Esophagus (tissue), 2 donors: ENCODE results near the gene UAP1L1. TPM values are rescaled to one million over a fixed set of nuclear protein-coding genes. Genes with fewer than 3 reads are reported as not detected.

Experiments
- H3K27ac ChIP-seq, 2 donors: one replicate each; pipeline ENCODE4 v1.5.1; 2013; ENCODE audit warnings: low read depth in 2 of 2, mild to moderate bottlenecking in 2 of 2, inconsistent platforms in 1 of 2, low read length in 1 of 2, moderate library complexity in 1 of 2
- H3K27me3 ChIP-seq, 2 donors: one replicate each; pipeline ENCODE4 v1.6.1; 2013; ENCODE audit warnings: low read length in 2 of 2, control low read depth in 1 of 2, mild to moderate bottlenecking in 1 of 2; ENCODE audit not compliant: insufficient read depth in 2 of 2, control insufficient read depth in 1 of 2
- H3K36me3 ChIP-seq, 2 donors: one replicate each; pipeline ENCODE4 v1.6.1; 2013; ENCODE audit warnings: low read length in 1 of 2; ENCODE audit not compliant: control insufficient read depth in 2 of 2, insufficient read depth in 2 of 2
- H3K4me1 ChIP-seq, 2 donors: one replicate each; pipeline ENCODE4 v1.6.1; 2013; ENCODE audit warnings: low read length in 1 of 2; ENCODE audit not compliant: control insufficient read depth in 2 of 2, insufficient read depth in 2 of 2
- H3K4me3 ChIP-seq, 2 donors: one replicate each; pipeline ENCODE4 v1.5.1; 2013; ENCODE audit warnings: low read length in 2 of 2, mild to moderate bottlenecking in 2 of 2, low read depth in 1 of 2, moderate library complexity in 1 of 2
- H3K9me3 ChIP-seq, 2 donors: one replicate each; pipeline ENCODE4 v1.6.1; 2013; ENCODE audit warnings: mild to moderate bottlenecking in 2 of 2, low read depth in 1 of 2, low read length in 1 of 2, moderate library complexity in 1 of 2; ENCODE audit not compliant: control insufficient read depth in 2 of 2, insufficient read depth in 1 of 2
- WGBS, 2 donors: extraction: QIAGEN DNeasy Blood & Tissue Kit; methylation state at CpG; one replicate each; pipeline ENCODE4 v1.1.7; 2013; 5-methylcytosine and 5-hydroxymethylcytosine counted together
- polyA plus RNA-seq, 2 donors: library from polyadenylated mRNA; stranded (reverse); fragments of 200-250 nt; gene quantifications; one replicate each; pipeline ENCODE4 v1.2.3, GENCODE V29; 2013
- donor health status: healthy with polysubstance abuse.
- donor health status: Bipolar disorder and iron deficiency.

UAP1L1 gene
- polyA plus RNA-seq, 2 donors: 2.9 to 3.8 TPM

DNA sequence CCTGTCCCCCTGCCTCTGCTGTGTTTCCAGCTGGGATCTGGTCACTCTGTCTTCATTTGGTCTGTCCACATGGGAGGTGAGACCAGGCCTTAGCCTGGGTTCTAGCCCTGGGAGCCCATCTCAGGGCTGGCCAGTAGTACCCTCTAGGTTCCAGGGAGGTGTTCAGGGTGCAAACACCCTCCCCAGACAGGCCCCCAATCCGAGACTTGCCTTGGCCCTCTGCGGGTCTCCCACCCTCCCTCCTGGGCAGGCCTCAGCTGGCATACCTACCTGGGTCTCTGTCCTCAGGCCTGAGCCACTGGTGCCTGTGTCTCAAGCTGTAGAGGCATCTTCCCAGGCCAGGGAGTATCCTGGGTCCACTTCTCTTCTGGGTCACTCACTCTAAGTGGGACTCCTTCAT is 6.0 kb upstream of the UAP1L1 start:
- no peak overlapping the region for H3K4me3 ChIP-seq
- no peaks in the 10 kb centered on the region for H3K27me3 ChIP-seq
- H3K4me1 ChIP-seq: peaks cover 3 to 21% of the 10 kb centered on the region in 2 donors
- 83 to 84% methylated on average over 2 of the region's 2 CpGs for WGBS, 2 donors
- no peaks in the 10 kb centered on the region for H3K36me3 ChIP-seq
- H3K9me3 ChIP-seq: no peaks in the 10 kb centered on the region
- H3K27ac ChIP-seq: peak overlapping the region; percentile 47 to 74

DNA sequence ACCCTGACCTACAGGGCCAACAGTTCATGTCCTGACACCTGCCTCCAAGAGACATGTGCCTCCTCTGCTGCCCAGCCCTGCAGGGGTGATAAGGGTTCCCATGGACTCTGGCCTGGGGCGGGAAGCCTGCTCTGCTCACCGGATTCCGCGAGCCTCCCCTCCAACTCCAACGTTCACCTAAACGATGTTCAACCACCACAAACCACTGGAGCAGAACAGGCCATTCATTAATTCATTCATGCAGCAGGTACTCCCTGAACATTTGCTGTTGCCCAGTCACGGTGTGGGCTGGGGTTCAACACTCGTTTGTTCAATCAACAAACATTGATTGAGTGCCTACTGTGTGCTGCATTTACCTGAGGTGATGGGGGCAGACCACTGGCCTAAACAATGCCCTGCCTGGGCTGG is 3.3 kb upstream of the UAP1L1 start:
- no peaks in the 10 kb centered on the region for H3K36me3 ChIP-seq
- no peaks in the 10 kb centered on the region for H3K9me3 ChIP-seq
- 77 to 84% methylated on average over 8 of the region's 8 CpGs for WGBS, 2 donors
- H3K27ac ChIP-seq: no peak overlapping the region
- peaks cover 10 to 22% of the 10 kb centered on the region in 2 donors for H3K4me1 ChIP-seq
- H3K27me3 ChIP-seq: no peaks in the 10 kb centered on the region
- no peak overlapping the region for H3K4me3 ChIP-seq

DNA sequence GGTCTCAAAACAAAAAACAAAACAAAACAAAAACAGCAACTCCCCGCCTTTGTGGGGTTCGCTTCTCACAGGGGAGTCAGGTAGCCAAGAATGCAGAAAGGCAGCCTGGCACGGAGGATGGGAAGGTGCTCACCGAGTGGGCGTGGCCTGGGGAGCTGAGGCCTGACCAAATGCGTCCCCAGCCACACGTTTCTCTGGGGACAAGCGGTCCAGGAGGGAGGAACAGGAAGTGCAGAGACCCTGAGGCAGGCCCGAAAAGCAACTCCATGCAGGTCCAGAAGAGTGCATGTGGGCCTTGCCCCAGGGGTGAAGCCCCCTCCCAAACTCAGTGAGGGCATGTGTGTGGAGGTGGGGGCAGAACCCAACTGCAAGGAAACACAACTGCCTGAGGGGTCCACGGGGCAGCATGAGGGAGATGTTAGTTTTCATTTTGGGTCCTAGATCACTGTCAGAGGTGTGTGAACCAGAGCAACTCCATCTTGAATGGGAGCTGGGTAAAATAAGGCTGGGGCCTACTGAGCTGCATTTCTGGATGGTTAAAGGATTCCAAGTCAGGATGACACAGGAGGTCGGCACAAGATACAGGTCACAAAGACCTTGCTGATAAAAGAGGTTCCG is 2.6 kb upstream of the UAP1L1 start:
- Histone ChIP-seq H3K36me3 (peaks cover 0 to 6% of the 10 kb centered on the region in 2 donors), H3K4me1 (peaks cover 10 to 15% of the 10 kb centered on the region in 2 donors), H3K9me3 (no peaks in the 10 kb centered on the region), H3K4me3 (no peak overlapping the region), H3K27me3 (no peaks in the 10 kb centered on the region), H3K27ac (no peak overlapping the region)
- WGBS, 2 donors: 76 to 77% methylated on average over 12 of the region's 12 CpGs

DNA sequence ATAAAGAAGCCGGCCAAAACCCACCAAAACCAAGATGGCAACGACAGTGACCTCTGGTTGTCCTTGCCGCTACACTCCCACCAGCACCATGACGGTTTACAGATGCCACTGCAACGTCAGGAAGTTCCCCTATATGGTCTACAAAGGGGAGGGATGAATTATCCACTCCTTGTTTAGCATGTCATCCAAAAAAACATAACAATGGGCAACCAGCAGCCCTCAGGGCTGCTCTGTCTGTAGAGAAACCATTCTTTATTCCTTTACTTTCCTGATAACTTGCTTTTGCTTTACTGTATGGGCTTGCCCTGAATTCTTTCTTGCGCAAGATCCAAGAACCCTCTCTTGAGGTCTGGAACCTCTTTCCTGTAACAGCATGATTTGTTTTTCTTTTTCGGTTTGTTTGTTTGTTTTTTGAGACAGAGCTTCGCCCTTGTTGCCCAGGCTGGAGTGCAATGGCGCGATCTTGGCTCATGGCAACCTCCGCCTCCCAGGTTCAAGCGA is 2.0 kb upstream of the UAP1L1 start:
- Histone ChIP-seq H3K4me1 (peaks cover 10 to 13% of the 10 kb centered on the region in 2 donors), H3K27ac (no peak overlapping the region), H3K36me3 (peaks cover 0 to 8% of the 10 kb centered on the region in 2 donors), H3K27me3 (no peaks in the 10 kb centered on the region), H3K9me3 (no peaks in the 10 kb centered on the region), H3K4me3 (no peak overlapping the region)
- 69 to 74% methylated on average over 12 of the region's 12 CpGs for WGBS, 2 donors

DNA sequence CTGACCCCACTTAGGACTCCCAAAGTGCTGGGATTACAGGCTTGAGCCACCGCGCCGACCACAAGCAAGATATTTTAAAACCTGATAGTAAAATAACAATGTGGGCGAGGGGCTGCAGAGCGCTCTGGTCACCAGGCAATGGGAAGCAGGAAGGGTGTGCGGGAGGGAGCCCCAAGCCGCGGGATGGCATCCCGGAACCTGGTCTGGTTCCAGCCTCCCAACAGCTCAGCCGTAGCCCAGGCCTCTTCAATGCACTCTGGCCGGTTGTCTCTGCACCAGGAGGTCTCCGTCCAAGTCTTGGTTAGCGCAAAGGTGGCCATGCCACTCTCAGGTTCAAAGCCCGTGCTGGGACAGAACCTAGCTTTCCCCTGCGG is 694 bp upstream of the UAP1L1 start:
- Histone ChIP-seq H3K9me3 (no peaks in the 10 kb centered on the region), H3K27me3 (no peaks in the 10 kb centered on the region), H3K4me1 (peaks cover 6 to 10% of the 10 kb centered on the region in 2 donors), H3K4me3 (peak overlapping the region; percentile 4 to 19), H3K27ac (peak overlapping the region; percentile 48 to 69), H3K36me3 (peaks cover 0 to 13% of the 10 kb centered on the region in 2 donors)
- 67 to 69% methylated on average over 15 of the region's 15 CpGs for WGBS, 2 donors

DNA sequence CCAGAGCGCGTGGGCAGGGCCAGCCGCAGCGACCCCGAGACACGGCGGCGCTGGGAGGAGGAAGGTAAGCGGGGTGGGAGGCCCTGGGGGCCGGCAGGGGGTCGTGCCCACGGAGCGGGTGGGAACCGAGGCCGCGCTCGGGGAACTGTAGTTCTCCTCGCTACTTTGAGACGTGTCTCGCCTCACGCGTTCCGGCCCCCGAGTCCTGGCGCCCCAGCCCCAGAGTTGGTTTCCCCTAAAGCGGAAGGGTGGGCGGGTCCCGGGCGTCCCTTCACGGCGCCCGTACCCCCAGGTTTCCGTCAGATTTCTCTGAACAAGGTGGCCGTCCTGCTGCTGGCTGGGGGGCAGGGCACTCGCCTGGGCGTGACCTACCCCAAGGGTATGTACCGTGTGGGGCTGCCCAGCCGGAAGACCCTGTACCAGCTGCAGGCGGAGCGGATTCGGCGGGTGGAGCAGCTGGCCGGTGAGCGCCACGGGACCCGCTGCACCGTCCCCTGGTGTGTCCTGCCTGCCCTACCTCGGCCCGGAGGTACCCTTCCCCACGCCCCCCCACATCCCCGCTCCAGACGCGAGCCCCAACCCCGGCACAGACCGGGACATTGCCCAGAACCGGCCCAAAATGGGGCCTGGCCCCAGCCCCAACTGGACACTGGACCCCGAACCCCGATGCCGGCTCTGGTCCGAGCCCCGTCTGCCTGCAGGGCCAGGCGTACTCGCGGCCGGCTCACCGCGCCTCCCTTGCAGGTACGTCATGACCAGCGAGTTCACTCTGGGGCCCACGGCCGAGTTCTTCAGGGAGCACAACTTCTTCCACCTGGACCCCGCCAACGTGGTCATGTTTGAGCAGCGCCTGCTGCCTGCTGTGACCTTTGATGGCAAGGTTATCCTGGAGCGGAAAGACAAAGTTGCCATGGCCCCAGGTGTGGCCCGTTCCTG is 709 bp downstream of the UAP1L1 start:
- Histone ChIP-seq H3K4me3 (peak overlapping the region; percentile 60 to 75), H3K27me3 (no peaks in the 10 kb centered on the region), H3K9me3 (no peaks in the 10 kb centered on the region), H3K4me1 (peaks cover 6 to 13% of the 10 kb centered on the region in 2 donors), H3K36me3 (peaks cover 0 to 15% of the 10 kb centered on the region in 2 donors), H3K27ac (peak overlapping the region; percentile 22 to 32)
- 11 to 13% methylated on average over 69 to 76 of the region's 76 CpGs for WGBS, 2 donors

DNA sequence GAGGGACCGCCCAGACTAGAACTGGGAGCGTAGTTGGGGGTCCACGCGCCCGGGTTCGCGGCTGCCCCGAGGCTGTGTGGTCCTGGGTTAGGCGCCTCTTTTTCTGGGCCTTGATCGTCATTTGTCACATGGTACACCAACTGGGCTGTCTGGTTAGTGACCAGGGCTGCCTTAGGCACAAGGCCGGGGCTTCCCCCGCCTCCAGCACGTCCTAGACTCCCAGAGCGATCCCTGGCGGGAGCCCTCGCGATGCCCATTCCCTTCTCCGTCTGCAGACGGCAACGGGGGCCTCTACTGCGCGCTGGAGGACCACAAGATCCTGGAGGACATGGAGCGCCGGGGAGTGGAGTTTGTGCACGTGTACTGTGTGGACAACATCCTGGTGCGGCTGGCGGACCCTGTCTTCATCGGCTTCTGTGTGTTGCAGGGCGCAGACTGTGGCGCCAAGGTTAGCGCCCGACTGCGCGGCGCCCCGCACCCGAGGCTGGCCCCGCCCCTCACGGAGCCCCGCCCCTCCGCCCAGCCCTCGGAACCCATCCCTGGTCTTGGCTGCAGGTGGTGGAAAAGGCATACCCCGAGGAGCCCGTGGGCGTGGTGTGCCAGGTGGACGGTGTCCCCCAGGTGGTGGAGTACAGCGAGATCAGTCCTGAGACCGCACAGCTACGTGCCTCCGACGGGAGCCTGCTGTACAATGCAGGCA is 1.5 kb downstream of the UAP1L1 start:
- 66 to 68% methylated on average over 46 to 51 of the region's 51 CpGs for WGBS, 2 donors
- H3K27me3 ChIP-seq: no peaks in the 10 kb centered on the region
- H3K4me1 ChIP-seq: peaks cover 6 to 16% of the 10 kb centered on the region in 2 donors
- peaks cover 0 to 15% of the 10 kb centered on the region in 2 donors for H3K36me3 ChIP-seq
- no peaks in the 10 kb centered on the region for H3K9me3 ChIP-seq
- H3K4me3 ChIP-seq: peak overlapping the region in 1 of 2 donors; percentile 75
- H3K27ac ChIP-seq: no peak overlapping the region

DNA sequence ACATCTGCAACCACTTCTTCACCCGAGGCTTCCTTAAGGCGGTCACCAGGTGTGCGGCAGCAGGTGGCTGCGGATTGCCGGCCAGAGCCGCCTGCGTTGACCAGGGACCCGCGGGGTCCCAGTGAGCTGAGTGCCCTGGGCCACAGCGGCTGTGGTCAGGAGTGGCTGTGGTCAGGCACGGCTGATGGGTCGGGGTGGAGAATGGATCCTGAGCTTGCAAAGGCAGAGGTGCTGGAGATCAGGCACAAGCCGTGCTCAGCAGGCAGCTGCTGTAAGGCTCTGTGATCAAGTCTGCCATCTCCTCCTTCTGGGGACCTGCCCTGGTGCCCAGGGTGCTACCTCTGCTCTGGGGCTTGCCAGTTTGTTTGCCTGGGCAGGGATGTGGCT is 2.1 kb downstream of the UAP1L1 start:
- Histone ChIP-seq H3K27ac (no peak overlapping the region), H3K4me3 (no peak overlapping the region), H3K36me3 (peaks cover 0 to 15% of the 10 kb centered on the region in 2 donors), H3K9me3 (no peaks in the 10 kb centered on the region), H3K27me3 (no peaks in the 10 kb centered on the region), H3K4me1 (peaks cover 6 to 17% of the 10 kb centered on the region in 2 donors)
- WGBS, 2 donors: 79 to 87% methylated on average over 13 of the region's 13 CpGs
